SK-N-MC (cell line): Measurements from ENCODE around the gene PLCB3.
A peak's percentile ranks its signal among the peaks of the same experiment; 100 is the strongest.

Experiments used
- DNase-seq: peaks from one replicate; pipeline ENCODE4 v3.0.0-alpha.2; 2011; ENCODE audit warnings: low read depth, low spot score
- H3K27ac ChIP-seq: fragments of 200-600 bp; sonication (generic); 2 replicates; pipeline ENCODE4 v1.5.1; 2016; ENCODE audit warnings: mixed run types
- H3K36me3 ChIP-seq: fragments of 200-600 bp; sonication (generic); 2 replicates; pipeline ENCODE4 v1.6.1; 2017; ENCODE audit warnings: antibody characterized with exemption, low read length, mixed read lengths; ENCODE audit not compliant: insufficient read depth
- H3K4me3 ChIP-seq: fragments of 200-600 bp; sonication (generic); 2 replicates; pipeline ENCODE4 v1.5.1; 2016
- H3K9ac ChIP-seq: fragments of 200-600 bp; sonication (generic); 2 replicates; pipeline ENCODE4 v1.8.0; 2017; ENCODE audit warnings: mixed run types, mixed read lengths; ENCODE audit not compliant: insufficient read length
- H3K9me3 ChIP-seq: fragments of 200-600 bp; sonication (generic); 2 replicates; pipeline ENCODE4 v1.6.1; 2017; ENCODE audit warnings: low read depth, mild to moderate bottlenecking, antibody characterized with exemption, low read length, moderate library complexity, mixed read lengths
- EZH2 ChIP-seq: fragments of 200-600 bp; sonication (generic); IDR thresholded peaks from one replicate; pipeline ENCODE4 v1.6.1; 2017; ENCODE audit warnings: antibody characterized with exemption
- POLR2AphosphoS5 ChIP-seq: IDR thresholded peaks from 2 replicates; pipeline ENCODE4 v1.6.1; 2012; ENCODE audit warnings: mild to moderate bottlenecking, low read depth, low read length, borderline replicate concordance

PLCB3 gene

GRCh38 chr11:64317961-64318765, 66.8 kb downstream of the PLCB3 start, which contains the start of gene PRDX5:
TSS of gene PRDX5 (plus strand) at chr11:64318121. CDS start at chr11:64318216, 95 bp downstream.
- Histone ChIP-seq H3K36me3 (peaks cover 5% of the 10 kb centered on the region; the same call in 1 of the 2 replicates), H3K27ac (peak within 1 kb of the TSS; percentile 100), H3K4me3 (peak within 1 kb of the TSS; percentile 96), H3K9me3 (no peaks in the 10 kb centered on the region), H3K9ac (peak within 1 kb of the TSS; percentile 97)
- DNase-seq = peak; percentile 90
- TF ChIP-seq EZH2 = no peak
- peak; percentile 72 for TF ChIP-seq POLR2AphosphoS5
